ENCODE measurements around the gene NRROS.
"Not testable (repeated sequence)": the region's sequence is repeated elsewhere in the genome, so short reads cannot be mapped to it uniquely, and the experiment has no call there.

NRROS gene

GRCh38 chr3:196639483-196640296, at the start of gene NRROS:
NRROS (plus strand) TSS chr3:196639694; CDS start chr3:196654540, 14,846 bp downstream.
- DNase-seq (ENCODE audit: low read depth in 3 of 3), result peak in 2 of 3 experiments; percentile 41 to 71

- DNase-seq (ENCODE audit: low read depth in 3 of 3), result no peak
Observed at GRCh38 chr3:196590279-196590678, 49.2 kb upstream of the NRROS start.

GRCh38 chr3:196596355-196596754, 43.1 kb upstream of the NRROS start:
- no peak for DNase-seq (ENCODE audit: low read depth in 3 of 3)

- peak in 2 of 3 experiments; percentile 11 to 39 for DNase-seq (ENCODE audit: low read depth in 3 of 3)
Observed at GRCh38 chr3:196597971-196598733, 41.3 kb upstream of the NRROS start.

- no peak for DNase-seq (ENCODE audit: low read depth in 3 of 3)
Observed at GRCh38 chr3:196599734-196600128, 39.8 kb upstream of the NRROS start.

DNA sequence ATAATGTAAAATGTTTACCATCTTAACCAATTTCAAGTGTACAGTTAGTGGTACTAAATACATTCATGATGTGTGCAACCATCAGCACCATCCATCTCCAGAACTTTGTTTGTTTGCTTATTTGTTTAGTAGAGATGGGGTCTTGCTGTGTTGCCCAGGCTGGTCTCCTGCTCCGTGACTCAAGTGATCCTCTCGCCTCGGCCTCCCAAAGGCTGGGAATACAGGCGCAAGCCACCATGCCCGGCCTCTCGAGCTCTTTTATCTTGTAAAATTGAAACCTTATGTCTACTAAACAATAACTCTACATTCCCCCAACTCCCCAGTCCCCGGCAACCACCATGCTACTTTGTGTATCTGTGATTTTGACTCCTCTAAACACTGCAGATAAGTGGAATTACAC, 39.1 kb upstream of the NRROS start:
- DNase-seq (ENCODE audit: low read depth in 3 of 3), result no peak

- no peak for DNase-seq (ENCODE audit: low read depth in 3 of 3)
Observed at GRCh38 chr3:196602673-196603072, 36.8 kb upstream of the NRROS start.

DNA sequence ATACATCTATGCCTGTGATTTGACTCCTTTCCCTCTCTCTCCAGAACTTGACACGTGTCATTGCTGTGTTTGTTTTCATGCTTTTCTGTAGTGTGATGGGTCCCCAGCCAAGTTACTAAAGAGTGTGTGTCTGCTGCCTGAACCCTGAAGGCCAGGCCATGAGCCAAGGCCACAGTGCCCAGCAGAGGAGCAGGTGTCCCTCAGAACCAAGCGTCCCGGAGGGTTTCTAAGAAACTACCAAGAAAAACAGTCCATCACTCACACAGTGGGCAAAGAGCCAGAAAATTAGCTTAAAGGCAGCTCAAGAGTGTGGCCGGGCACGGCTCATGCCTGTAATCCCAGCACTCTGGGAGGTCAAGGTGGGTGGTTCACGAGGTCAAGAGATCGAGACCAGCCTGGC, 35.8 kb upstream of the NRROS start:
- DNase-seq (ENCODE audit: low read depth in 3 of 3), result no peak

DNA sequence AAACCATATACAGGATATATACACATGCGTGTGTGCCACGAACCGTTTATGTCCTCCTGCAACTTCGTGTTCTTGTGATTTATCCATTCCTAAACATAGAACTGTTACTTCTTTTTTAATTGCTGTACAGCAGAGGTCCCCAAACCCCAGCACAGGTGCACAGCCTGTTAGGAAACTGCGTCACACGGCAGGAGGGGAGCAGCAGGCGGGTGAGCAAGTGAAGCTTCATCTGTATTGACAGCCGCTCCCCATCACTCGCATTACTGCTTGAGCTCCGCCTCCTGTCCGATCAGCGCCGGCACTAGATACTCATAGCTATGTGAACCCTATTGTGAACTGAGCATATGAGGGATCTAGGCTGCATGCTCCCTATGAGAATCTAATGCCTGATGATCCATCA, 34.9 kb upstream of the NRROS start:
- peak in 2 of 3 experiments; percentile 35 to 43 for DNase-seq (ENCODE audit: low read depth in 3 of 3)

DNA sequence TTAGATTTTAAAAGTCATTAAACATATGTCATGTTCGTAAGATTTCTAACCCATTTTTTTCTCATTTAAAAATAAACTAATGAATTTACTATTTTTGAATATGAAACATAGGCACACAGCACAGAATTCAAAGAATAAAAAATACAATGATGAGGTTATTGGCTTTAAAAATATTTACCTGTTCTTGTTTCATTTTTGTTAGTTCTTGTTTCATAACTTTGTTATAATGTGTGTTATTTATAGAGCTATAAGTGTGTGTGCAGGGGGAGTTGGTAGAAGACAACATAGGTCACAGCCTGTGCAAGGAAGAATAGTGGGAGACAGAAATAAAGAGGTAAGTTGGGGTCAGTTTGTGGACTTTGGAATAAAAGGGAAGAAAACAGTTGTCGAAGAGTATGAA, 30.8 kb upstream of the NRROS start:
- no peak for DNase-seq (ENCODE audit: low read depth in 3 of 3)

- DNase-seq (ENCODE audit: low read depth in 3 of 3), result peak; percentile 89 to 93 (median 93)
Observed at GRCh38 chr3:196609343-196609775, 30.1 kb upstream of the NRROS start.

DNA sequence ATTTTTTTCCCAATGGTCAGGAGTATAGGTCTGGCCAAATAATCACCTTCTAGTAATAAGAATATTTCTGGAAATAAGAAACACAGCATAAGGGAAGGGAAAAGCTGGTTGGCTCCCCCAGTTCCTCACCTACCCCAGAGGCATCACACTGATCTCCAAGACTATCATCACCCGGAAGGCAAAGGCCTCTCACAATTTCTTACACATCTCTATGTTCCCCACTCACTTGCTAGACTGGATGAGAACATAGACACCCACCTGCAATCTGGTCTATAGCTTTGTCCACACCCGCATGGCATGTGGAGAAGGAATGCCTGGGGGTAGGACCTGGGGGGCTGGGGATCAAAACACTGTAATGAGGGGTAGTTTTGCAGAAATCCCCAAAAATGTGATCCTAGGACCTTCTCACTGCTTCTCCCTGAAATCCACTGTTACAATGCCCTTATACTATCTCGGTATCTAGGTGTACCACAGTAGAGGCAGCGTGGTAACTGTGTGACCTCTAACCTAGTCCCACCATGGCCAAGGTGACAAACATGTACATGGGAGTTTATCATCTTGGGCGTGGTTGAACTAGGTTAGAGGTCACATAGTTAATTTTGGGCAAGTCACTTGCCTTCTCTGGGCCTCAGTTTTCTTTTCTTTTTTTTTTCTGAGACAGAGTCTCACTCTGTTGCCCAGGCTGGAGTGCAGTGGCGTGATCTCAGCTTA, 29.5 kb upstream of the NRROS start:
- no peak for DNase-seq (ENCODE audit: low read depth in 3 of 3)

DNA sequence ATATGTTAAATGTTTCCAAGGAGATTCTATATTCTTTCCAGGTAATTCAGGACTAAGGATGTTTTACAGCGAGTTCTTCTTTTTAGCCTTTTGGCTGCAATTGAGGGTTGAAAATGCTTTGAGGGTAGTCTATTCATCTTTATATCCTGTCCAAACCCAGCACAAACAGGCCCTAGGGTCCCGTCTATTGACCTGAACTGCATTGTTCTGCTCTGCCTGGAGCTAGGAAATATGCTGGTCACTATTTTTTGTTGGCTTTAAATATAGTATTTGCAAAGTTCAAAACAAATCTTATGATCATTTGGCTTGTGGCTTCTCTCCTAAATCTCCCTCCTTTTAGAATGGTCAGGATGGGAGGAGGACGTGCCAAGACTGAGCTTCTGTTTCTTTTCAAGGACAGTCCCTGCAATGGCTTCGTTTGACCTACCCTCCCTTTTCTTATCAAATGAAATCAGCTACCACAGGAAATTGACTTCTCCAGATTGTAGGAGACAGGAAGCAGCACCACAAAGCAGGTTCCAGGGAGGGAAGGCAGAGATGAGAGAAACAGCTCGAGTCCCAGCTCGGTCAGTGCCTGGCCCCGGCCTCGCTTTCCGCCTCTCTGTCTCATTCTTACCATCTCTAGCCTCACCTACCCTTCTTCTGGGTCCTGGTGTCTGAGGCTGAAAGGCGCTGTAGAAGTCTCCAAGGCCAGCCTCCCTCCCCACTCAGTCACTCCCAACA, 27.6 kb upstream of the NRROS start:
- DNase-seq (ENCODE audit: low read depth in 3 of 3), result no peak

DNA sequence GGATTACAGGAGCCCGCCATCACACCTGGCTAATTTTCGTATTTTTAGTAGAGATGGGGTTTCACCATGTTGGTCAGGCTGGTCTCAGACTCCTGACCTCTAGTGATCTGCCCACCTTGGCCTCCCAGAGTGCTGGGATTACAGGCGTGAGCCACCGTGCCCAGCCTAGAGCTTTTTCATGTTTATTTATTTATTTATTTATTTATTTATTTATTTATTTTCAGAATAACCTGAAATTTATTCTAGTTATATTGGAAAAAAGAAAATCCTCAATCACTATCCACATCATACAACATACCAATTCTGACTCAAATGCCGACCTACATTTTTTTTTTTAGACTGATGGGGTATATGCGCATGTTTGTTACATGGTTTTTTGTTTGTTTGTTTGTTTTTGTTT, 24.3 kb upstream of the NRROS start:
- DNase-seq (ENCODE audit: low read depth in 3 of 3), result not testable (repeated sequence)

GRCh38 chr3:196617256-196617655, 22.2 kb upstream of the NRROS start:
- no peak for DNase-seq (ENCODE audit: low read depth in 3 of 3)

DNA sequence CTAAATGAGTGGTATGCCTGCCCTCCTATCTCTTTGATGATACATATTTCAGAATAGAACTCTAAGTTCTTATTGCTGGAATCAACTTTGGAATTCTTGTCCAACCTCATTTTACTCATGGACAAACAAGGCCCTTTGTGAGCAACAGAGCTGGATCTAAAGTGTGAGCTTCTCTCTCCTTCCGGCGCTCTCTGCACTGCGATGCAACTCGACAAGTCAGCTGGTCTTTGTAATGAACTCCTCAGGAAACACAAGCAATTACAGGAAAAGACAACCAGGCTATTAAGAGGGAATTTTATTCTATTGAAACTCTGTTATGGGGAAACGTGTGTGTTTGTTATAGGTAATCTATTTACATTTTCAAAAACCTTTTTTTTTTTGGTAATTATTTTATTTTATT, 20.3 kb upstream of the NRROS start:
- no peak for DNase-seq (ENCODE audit: low read depth in 3 of 3)

- not testable (repeated sequence) for DNase-seq (ENCODE audit: low read depth in 3 of 3)
Observed at GRCh38 chr3:196619627-196620026, 19.9 kb upstream of the NRROS start.

DNA sequence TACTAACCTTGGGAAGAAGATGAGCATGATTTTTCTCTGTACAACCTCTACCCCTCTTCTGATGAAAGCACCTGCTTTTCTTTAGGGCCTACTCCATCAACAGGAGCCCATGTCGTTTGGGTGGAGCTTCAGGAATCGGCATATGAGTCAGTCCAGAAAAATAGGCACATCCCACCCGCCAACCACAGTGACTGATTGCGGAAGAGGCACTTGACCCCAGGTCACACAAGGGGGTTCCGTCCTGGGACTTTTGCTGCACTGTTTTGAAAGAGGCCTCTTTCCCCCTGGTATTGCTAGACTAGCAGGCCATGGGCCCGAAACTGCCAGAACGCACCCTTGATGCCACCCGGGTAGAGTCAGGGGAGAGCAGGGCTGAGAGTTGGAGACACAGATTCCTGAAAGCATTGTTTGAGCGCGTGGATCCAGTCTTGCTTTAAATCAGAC, 19.3 kb upstream of the NRROS start:
- no peak for DNase-seq (ENCODE audit: low read depth in 3 of 3)

GRCh38 chr3:196620684-196621083, 18.8 kb upstream of the NRROS start:
- no peak for DNase-seq (ENCODE audit: low read depth in 3 of 3)

DNA sequence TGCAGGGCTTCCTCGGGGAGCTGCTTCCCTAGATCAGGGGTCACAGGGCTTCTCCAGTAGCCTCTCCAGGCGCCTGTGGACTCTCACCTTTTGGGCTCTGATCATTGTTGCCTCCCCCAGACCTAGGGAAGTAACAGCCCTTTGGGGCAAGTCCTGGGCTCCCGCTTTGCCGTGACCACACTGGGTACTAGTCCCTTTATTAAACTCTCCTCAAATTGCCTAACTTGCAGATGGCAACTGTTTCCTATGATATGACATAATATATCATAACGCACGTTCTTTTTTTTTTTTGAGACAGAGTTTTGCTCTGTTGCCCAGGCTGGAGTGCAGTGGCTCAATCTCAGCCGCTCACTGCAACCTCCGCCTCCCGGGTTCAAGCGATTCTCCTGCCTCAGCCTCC, 17.9 kb upstream of the NRROS start:
- DNase-seq (ENCODE audit: low read depth in 3 of 3), result no peak

DNA sequence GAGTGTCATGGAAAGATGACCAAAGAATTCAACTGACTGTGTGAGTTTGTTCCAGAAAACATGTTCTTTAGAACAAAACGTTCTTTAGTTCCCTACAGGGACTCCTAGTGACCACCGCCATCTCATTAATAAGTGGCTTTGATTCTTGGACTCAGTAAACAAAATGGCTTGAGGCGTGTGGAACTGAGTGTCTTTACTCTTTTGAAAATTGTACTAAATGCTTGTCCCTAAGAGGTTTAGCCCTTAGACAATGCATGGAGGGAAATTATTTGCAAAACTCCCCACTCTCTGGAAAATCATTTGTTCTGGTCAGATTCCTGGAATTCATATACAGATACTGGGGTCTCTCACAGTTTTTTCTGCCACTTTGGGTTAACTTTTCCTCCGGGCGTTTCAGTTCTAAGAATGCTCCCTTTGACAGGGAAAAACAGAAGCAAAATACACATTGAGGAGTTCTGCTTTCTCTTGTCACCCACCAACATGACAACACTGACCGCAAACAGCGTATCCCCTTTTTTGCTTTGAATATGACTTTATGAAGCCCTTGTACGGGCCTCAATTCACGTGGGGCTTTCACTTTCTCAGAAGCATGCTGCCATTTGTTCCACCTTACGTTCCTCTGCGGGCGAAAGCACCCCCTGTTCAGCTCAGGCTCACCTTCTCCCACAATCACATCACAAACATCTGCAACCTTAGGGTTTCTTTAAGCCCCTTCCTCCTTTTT, 15.3 kb upstream of the NRROS start:
- DNase-seq (ENCODE audit: low read depth in 3 of 3), result peak in 1 of 3 experiments; percentile 37
